Neural crest cell (in vitro differentiated cells): ENCODE measurements around the gene ZNF487. TPM values are rescaled to one million over a fixed set of nuclear protein-coding genes. Genes with fewer than 3 reads are reported as not detected.

Source experiments
- DNase-seq: peaks from one replicate; pipeline ENCODE4 v3.0.0; 2021; ENCODE audit warnings: low read depth, mixed read lengths, low spot score
- H3K27ac Mint-ChIP-seq: one replicate; pipeline ENCODE4 v1.8.0; 2021; ENCODE audit warnings: mild to moderate bottlenecking, mixed read lengths; ENCODE audit not compliant: unreplicated experiment
- H3K27me3 Mint-ChIP-seq: 2 replicates; pipeline ENCODE4 v1.8.0; 2021; ENCODE audit warnings: low read depth, mild to moderate bottlenecking, mixed read lengths
- H3K36me3 Mint-ChIP-seq: 2 replicates; pipeline ENCODE4 v1.8.0; 2021; ENCODE audit warnings: low read depth, mild to moderate bottlenecking, mixed read lengths
- H3K4me1 Mint-ChIP-seq: 2 replicates; pipeline ENCODE4 v1.8.0; 2021; ENCODE audit warnings: mixed read lengths
- H3K4me3 Mint-ChIP-seq: one replicate; pipeline ENCODE4 v1.8.0; 2021; ENCODE audit warnings: mild to moderate bottlenecking, mixed read lengths
- H3K9me3 Mint-ChIP-seq: 2 replicates; pipeline ENCODE4 v1.8.0; 2021; ENCODE audit warnings: mixed read lengths
- CTCF ChIP-seq: fragments of 200-600 bp; sonication (generic); conservative IDR thresholded peaks from 2 replicates; pipeline ENCODE4 v1.5.0; 2021; ENCODE audit warnings: antibody characterized with exemption, mild to moderate bottlenecking
- total RNA-seq: library from RNA; stranded (reverse); gene quantifications from 2 replicates; pipeline ENCODE4 v1.2.1, GENCODE V29; 2021

Gene ZNF487
- total RNA-seq, 1 donor from 2014 or later = 4.3 TPM

- H3K4me3 Mint-ChIP-seq = peak overlapping the region; percentile 96
- DNase-seq = peak; percentile 72
- H3K27me3 Mint-ChIP-seq = peaks cover 3% of the 10 kb centered on the region
- no peak for TF ChIP-seq CTCF
- peaks cover 66% of the 10 kb centered on the region for H3K4me1 Mint-ChIP-seq
- H3K9me3 Mint-ChIP-seq = no peaks in the 10 kb centered on the region
- peaks cover 22% of the 10 kb centered on the region for H3K36me3 Mint-ChIP-seq
- H3K27ac Mint-ChIP-seq = peak overlapping the region; percentile 98
Measured at GRCh38 chr10:43396061-43396927, 40.6 kb upstream of the ZNF487 start.

GRCh38 chr10:43396928-43397624 is 39.8 kb upstream of the ZNF487 start:
- TF ChIP-seq CTCF = no peak
- Mint-ChIP-seq H3K9me3 (no peaks in the 10 kb centered on the region), H3K4me3 (peak overlapping the region; percentile 96), H3K27me3 (peaks cover 3% of the 10 kb centered on the region), H3K36me3 (peaks cover 18% of the 10 kb centered on the region), H3K4me1 (peaks cover 70% of the 10 kb centered on the region), H3K27ac (peak overlapping the region; percentile 98)
- peak; percentile 64 for DNase-seq

- no peak overlapping the region for H3K27ac Mint-ChIP-seq
Measured at GRCh38 chr10:43398939-43399319, 38.0 kb upstream of the ZNF487 start.

GRCh38 chr10:43399320-43400310 is 37.3 kb upstream of the ZNF487 start:
- H3K4me1 Mint-ChIP-seq = peaks cover 76% of the 10 kb centered on the region
- H3K4me3 Mint-ChIP-seq = peak overlapping the region; percentile 96
- H3K27me3 Mint-ChIP-seq = peaks cover 3% of the 10 kb centered on the region
- TF ChIP-seq CTCF = no peak
- peaks cover 7% of the 10 kb centered on the region for H3K36me3 Mint-ChIP-seq
- H3K27ac Mint-ChIP-seq = no peak overlapping the region
- DNase-seq = no peak
- H3K9me3 Mint-ChIP-seq = no peaks in the 10 kb centered on the region

More at GRCh38 chr10:43398939-43399319, 38.0 kb upstream of the ZNF487 start:
- Mint-ChIP-seq H3K9me3 (no peaks in the 10 kb centered on the region), H3K36me3 (peaks cover 7% of the 10 kb centered on the region), H3K4me1 (peaks cover 71% of the 10 kb centered on the region), H3K4me3 (peak overlapping the region; percentile 96), H3K27me3 (peaks cover 3% of the 10 kb centered on the region)
- DNase-seq = no peak
- TF ChIP-seq CTCF = no peak

- Mint-ChIP-seq H3K4me1 (peaks cover 68% of the 10 kb centered on the region), H3K9me3 (no peaks in the 10 kb centered on the region), H3K4me3 (peak overlapping the region; percentile 56), H3K36me3 (no peaks in the 10 kb centered on the region), H3K27me3 (no peaks in the 10 kb centered on the region), H3K27ac (no peak overlapping the region)
- DNase-seq = no peak
- no peak for TF ChIP-seq CTCF
Measured at GRCh38 chr10:43401627-43402026, 35.3 kb upstream of the ZNF487 start.
